ENCODE measurements around the gene MCC. TPM values are rescaled to one million over a fixed set of nuclear protein-coding genes. Genes with fewer than 3 reads are reported as not detected.

MCC gene
- total RNA-seq, 4 donors from 2014 or later = 1.2 to 133 (median 8.5) TPM

- no peaks in the 10 kb centered on the region for H3K9me3 ChIP-seq
- H3K27me3 ChIP-seq = no peaks in the 10 kb centered on the region
- no peaks in the 10 kb centered on the region for H3K36me3 ChIP-seq
- no peaks in the 10 kb centered on the region for H3K4me1 ChIP-seq
- H3K27ac ChIP-seq = no peak overlapping the region
- H3K4me3 ChIP-seq = no peak overlapping the region
- TF ChIP-seq POLR2A (IDR thresholded peaks at IDR 0.05) (no peak), CTCF (IDR thresholded peaks at IDR 0.05) (no peak)
- DNase-seq = no peak
These were observed 51.1 kb downstream of the MCC start for GRCh38 chr5:113437111-113437510.

- Histone ChIP-seq H3K4me1 (no peaks in the 10 kb centered on the region), H3K9me3 (no peaks in the 10 kb centered on the region), H3K27me3 (no peaks in the 10 kb centered on the region), H3K27ac (no peak overlapping the region), H3K36me3 (no peaks in the 10 kb centered on the region), H3K4me3 (no peak overlapping the region)
- no peak for DNase-seq
- TF ChIP-seq CTCF (IDR thresholded peaks at IDR 0.05) (no peak), POLR2A (IDR thresholded peaks at IDR 0.05) (no peak)
These were observed 52.7 kb downstream of the MCC start for GRCh38 chr5:113435575-113435974.

- TF ChIP-seq CTCF (IDR thresholded peaks at IDR 0.05) = no peak
- H3K4me1 ChIP-seq = no peaks in the 10 kb centered on the region
- no peak within 1 kb of the TSS for H3K4me3 ChIP-seq
- H3K27ac ChIP-seq = no peak within 1 kb of the TSS
- no peak for DNase-seq
- H3K36me3 ChIP-seq = no peaks in the 10 kb centered on the region
- H3K9me3 ChIP-seq = no peaks in the 10 kb centered on the region
- no peaks in the 10 kb centered on the region for H3K27me3 ChIP-seq
These were observed 53.4 kb downstream of the MCC start, which contains the start of gene TSSK1B for GRCh38 chr5:113434889-113435288. TSSK1B (minus strand) TSS chr5:113434989; CDS start chr5:113434839, 150 bp downstream.

- no peaks in the 10 kb centered on the region for H3K4me1 ChIP-seq
- H3K4me3 ChIP-seq = no peak overlapping the region
- no peak overlapping the region for H3K27ac ChIP-seq
- H3K27me3 ChIP-seq = no peaks in the 10 kb centered on the region
- DNase-seq = no peak
- no peaks in the 10 kb centered on the region for H3K36me3 ChIP-seq
- no peaks in the 10 kb centered on the region for H3K9me3 ChIP-seq
- TF ChIP-seq CTCF (IDR thresholded peaks at IDR 0.05) (no peak), POLR2A (IDR thresholded peaks at IDR 0.05) (no peak)
These were observed 54.2 kb downstream of the MCC start for GRCh38 chr5:113433862-113434612.

- Histone ChIP-seq H3K4me3 (no peak overlapping the region), H3K27me3 (no peaks in the 10 kb centered on the region), H3K9me3 (no peaks in the 10 kb centered on the region), H3K4me1 (no peaks in the 10 kb centered on the region), H3K27ac (no peak overlapping the region), H3K36me3 (no peaks in the 10 kb centered on the region)
- TF ChIP-seq POLR2A (IDR thresholded peaks at IDR 0.05) (no peak), CTCF (IDR thresholded peaks at IDR 0.05) (no peak)
- no peak for DNase-seq
These were observed 55.2 kb downstream of the MCC start for GRCh38 chr5:113433071-113433470.
